ENCODE results near the gene DAGLB. TPM values are rescaled to one million over a fixed set of nuclear protein-coding genes. Genes with fewer than 3 reads are reported as not detected.
"Not testable (repeated sequence)": the region's sequence is repeated elsewhere in the genome, so short reads cannot be mapped to it uniquely, and the experiment has no call there.

DAGLB gene
- total and polyA plus RNA-seq, 7 experiments from 2014 or later, result 10.5 to 44.3 (median 37.7) TPM

GRCh38 chr7:6400243-6401105 lies 47.3 kb downstream of the DAGLB start:
- DNase-seq; intact Hi-C loops (cut with micrococcal nuclease); H3K4me3 Mint-ChIP-seq; ATAC-seq; H3K27me3 Mint-ChIP-seq; H3K27ac ChIP-seq (ENCODE audit: low read depth, low read length); H3K27me3 ChIP-seq (ENCODE audit: control insufficient read depth in 2 of 2, insufficient read depth in 2 of 2, low read length in 2 of 2); H3K9me3 Mint-ChIP-seq; H3K4me1 ChIP-seq (ENCODE audit: control insufficient read depth in 2 of 2, insufficient read depth in 2 of 2, low read length in 2 of 2); H3K9me3 ChIP-seq (ENCODE audit: control insufficient read depth in 2 of 3, low read length in 3 of 3); H3K4me3 ChIP-seq (ENCODE audit: low read length); CTCF ChIA-PET: not testable (repeated sequence)
- H3K4me1 Mint-ChIP-seq, result peaks cover 9 to 38% (median 22%) of the 10 kb centered on the region in 7 donors
- POLR2A ChIA-PET, result interaction anchor here (0.6 kb wide), 1 partner anchor 27 kb away, joined by 3 read pairs; no protein-coding TSS in a partner anchor
- peaks cover 7 to 34% (median 19%) of the 10 kb centered on the region in 5 donors for H3K36me3 Mint-ChIP-seq
- peaks cover 7 to 61% (median 15%) of the 10 kb centered on the region in 3 experiments for H3K36me3 ChIP-seq (ENCODE audit: control insufficient read depth in 2 of 3, insufficient read depth in 3 of 3, low read length in 3 of 3)
- peak overlapping the region in 5 of 9 donors; percentile 25 to 81 (median 47) for H3K27ac Mint-ChIP-seq

DNA sequence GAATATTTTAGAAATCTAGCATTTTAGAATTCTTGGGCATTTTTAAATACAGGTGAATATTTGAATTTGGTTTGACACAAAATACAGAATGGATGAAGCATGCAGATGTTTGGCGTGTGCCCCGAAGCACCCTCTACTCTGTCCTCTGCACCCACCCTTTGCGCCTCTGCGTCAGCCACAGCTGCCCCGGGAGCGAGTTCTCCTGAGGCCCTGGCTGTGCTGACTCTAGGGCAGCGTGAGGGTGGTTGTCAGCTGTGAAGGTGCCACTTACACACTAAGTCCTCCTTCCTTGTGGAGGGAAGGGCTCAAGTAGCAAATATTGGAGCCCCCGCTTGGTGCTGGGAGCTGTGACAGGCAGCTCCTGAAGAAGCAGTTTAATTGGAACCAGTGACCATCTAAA lies 48.4 kb downstream of the DAGLB start:
- H3K36me3 ChIP-seq (ENCODE audit: control insufficient read depth in 2 of 3, insufficient read depth in 3 of 3, low read length in 3 of 3), result peaks cover 7 to 51% (median 15%) of the 10 kb centered on the region in 3 experiments
- intact Hi-C loops (cut with micrococcal nuclease), result no loop called here
- ATAC-seq (no peak), DNase-seq (no peak)
- POLR2A ChIA-PET, result interaction anchor here (0.6 kb wide), 1 partner anchor 26 kb away, joined by 3 read pairs; no protein-coding TSS in a partner anchor
- Mint-ChIP-seq H3K4me3 (no peak overlapping the region), H3K9me3 (peaks cover 0 to under 1% (median 0%) of the 10 kb centered on the region in 11 donors), H3K27ac (peak overlapping the region in 4 of 9 donors; percentile 9 to 79 (median 54)), H3K27me3 (no peaks in the 10 kb centered on the region), H3K4me1 (peaks cover 13 to 46% (median 30%) of the 10 kb centered on the region in 7 donors), H3K36me3 (peaks cover 9 to 30% (median 17%) of the 10 kb centered on the region in 5 donors)
- no peak overlapping the region for H3K27ac ChIP-seq (ENCODE audit: low read depth, low read length)
- H3K27me3 ChIP-seq (ENCODE audit: control insufficient read depth in 2 of 2, insufficient read depth in 2 of 2, low read length in 2 of 2), result no peaks in the 10 kb centered on the region
- no peak overlapping the region for H3K4me3 ChIP-seq (ENCODE audit: low read length)
- no peaks in the 10 kb centered on the region for H3K9me3 ChIP-seq (ENCODE audit: control insufficient read depth in 2 of 3, low read length in 3 of 3)
- CTCF ChIA-PET, result interaction anchor here (0.6 kb wide), 2 partner anchors 18 to 809 kb away, joined by 3 read pairs; no protein-coding TSS in a partner anchor
- no peaks in the 10 kb centered on the region for H3K4me1 ChIP-seq (ENCODE audit: control insufficient read depth in 2 of 2, insufficient read depth in 2 of 2, low read length in 2 of 2)

DNA sequence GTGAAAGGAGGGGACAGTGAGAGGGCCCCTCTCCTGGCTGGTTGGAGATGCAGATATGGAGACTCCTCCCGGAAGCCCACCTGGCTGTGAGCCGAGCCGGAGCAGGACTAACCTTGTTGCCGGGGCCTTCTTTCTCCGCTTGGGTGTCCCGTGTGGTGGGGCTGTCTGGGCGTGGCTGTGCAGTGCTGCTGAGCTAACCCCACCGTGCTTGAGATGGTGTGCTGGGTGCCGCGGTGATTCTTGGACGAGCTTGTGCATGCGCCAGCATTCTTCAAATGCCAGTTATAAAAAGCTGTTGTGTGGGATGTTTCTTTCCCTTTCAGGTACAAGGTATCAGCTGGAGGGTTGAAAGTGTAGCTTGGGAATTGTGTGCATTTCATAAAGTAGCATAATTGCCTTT lies 48.8 kb downstream of the DAGLB start:
- intact Hi-C loops (cut with micrococcal nuclease), result no loop called here
- Histone ChIP-seq H3K27ac (ENCODE audit: low read depth, low read length) (no peak overlapping the region), H3K4me3 (ENCODE audit: low read length) (no peak overlapping the region), H3K9me3 (ENCODE audit: control insufficient read depth in 2 of 3, low read length in 3 of 3) (no peaks in the 10 kb centered on the region), H3K27me3 (ENCODE audit: control insufficient read depth in 2 of 2, insufficient read depth in 2 of 2, low read length in 2 of 2) (no peaks in the 10 kb centered on the region), H3K4me1 (ENCODE audit: control insufficient read depth in 2 of 2, insufficient read depth in 2 of 2, low read length in 2 of 2) (no peaks in the 10 kb centered on the region), H3K36me3 (ENCODE audit: control insufficient read depth in 2 of 3, insufficient read depth in 3 of 3, low read length in 3 of 3) (peaks cover 7 to 50% (median 15%) of the 10 kb centered on the region in 3 experiments)
- Mint-ChIP-seq H3K27ac (peak overlapping the region in 4 of 9 donors; percentile 47 to 79 (median 57)), H3K36me3 (peaks cover 8 to 30% (median 14%) of the 10 kb centered on the region in 5 donors), H3K9me3 (peaks cover 0 to 1% (median 0%) of the 10 kb centered on the region in 11 donors), H3K27me3 (no peaks in the 10 kb centered on the region), H3K4me1 (peaks cover 13 to 50% (median 34%) of the 10 kb centered on the region in 7 donors), H3K4me3 (no peak overlapping the region)
- POLR2A ChIA-PET, result no interaction called here
- ATAC-seq (no peak), DNase-seq (no peak)
- CTCF ChIA-PET, result interaction anchor here (0.6 kb wide), 1 partner anchor 808 kb away, joined by 3 read pairs; no protein-coding TSS in a partner anchor

DNA sequence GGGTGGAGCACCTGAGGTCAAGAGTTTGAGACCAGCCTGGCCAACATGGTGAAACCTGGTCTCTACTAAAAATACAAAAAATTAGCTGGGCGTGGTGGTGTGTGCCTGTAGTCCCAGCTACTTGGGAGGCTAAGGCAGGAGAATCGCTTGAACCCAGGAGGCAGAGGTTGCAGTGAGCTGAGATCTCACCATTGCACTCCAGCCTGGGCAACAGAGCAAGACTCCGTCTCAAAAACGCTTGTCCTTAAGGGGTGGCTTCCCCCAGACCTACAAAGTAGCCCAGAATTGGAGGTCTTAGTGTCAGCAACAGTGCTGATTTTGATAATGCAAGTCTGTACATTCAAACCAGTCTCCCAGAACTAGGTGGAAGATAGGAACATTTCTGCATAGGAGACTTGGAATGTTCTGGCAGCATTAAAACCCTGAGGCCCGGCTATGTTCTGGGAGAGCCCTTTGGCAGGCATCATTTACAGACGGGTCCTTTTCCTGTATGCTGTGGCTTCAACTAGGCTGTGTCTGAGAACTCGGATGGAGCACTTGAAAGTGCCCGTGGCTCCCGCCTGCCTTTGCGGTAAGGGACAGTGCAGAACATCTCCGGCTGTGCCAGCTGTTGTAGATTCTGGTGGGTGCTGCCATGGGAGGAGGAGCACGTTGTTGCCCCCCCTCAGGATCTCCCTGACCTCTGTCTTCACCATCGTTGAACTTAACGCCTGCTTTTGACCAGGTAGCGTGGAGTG lies 49.8 kb downstream of the DAGLB start:
- peak overlapping the region in 4 of 9 donors; percentile 16 to 67 (median 39) for H3K27ac Mint-ChIP-seq
- intact Hi-C loops (cut with micrococcal nuclease); H3K9me3 Mint-ChIP-seq; H3K4me3 ChIP-seq (ENCODE audit: low read length); DNase-seq; H3K4me1 ChIP-seq (ENCODE audit: control insufficient read depth in 2 of 2, insufficient read depth in 2 of 2, low read length in 2 of 2); H3K27ac ChIP-seq (ENCODE audit: low read depth, low read length); H3K4me3 Mint-ChIP-seq; H3K9me3 ChIP-seq (ENCODE audit: control insufficient read depth in 2 of 3, low read length in 3 of 3); H3K27me3 Mint-ChIP-seq; POLR2A ChIA-PET; ATAC-seq; H3K27me3 ChIP-seq (ENCODE audit: control insufficient read depth in 2 of 2, insufficient read depth in 2 of 2, low read length in 2 of 2): not testable (repeated sequence)
- H3K36me3 Mint-ChIP-seq, result peaks cover 4 to 30% (median 11%) of the 10 kb centered on the region in 5 donors
- peaks cover 18 to 61% (median 44%) of the 10 kb centered on the region in 7 donors for H3K4me1 Mint-ChIP-seq
- peaks cover 5 to 46% (median 13%) of the 10 kb centered on the region in 3 experiments for H3K36me3 ChIP-seq (ENCODE audit: control insufficient read depth in 2 of 3, insufficient read depth in 3 of 3, low read length in 3 of 3)
- CTCF ChIA-PET, result interaction anchor here (0.7 kb wide), 1 partner anchor 140 kb away, joined by 3 read pairs; no protein-coding TSS in a partner anchor

GRCh38 chr7:6395898-6396595 lies 51.7 kb downstream of the DAGLB start:
- H3K27me3 Mint-ChIP-seq, result no peaks in the 10 kb centered on the region
- peaks cover 37 to 79% (median 59%) of the 10 kb centered on the region in 7 donors for H3K4me1 Mint-ChIP-seq
- H3K4me3 Mint-ChIP-seq, result peak overlapping the region in 9 of 10 donors; percentile 4 to 68 (median 42)
- Histone ChIP-seq H3K9me3 (ENCODE audit: control insufficient read depth in 2 of 3, low read length in 3 of 3) (no peaks in the 10 kb centered on the region), H3K27ac (ENCODE audit: low read depth, low read length) (peak overlapping the region; percentile 11), H3K4me1 (ENCODE audit: control insufficient read depth in 2 of 2, insufficient read depth in 2 of 2, low read length in 2 of 2) (no peaks in the 10 kb centered on the region), H3K27me3 (ENCODE audit: control insufficient read depth in 2 of 2, insufficient read depth in 2 of 2, low read length in 2 of 2) (no peaks in the 10 kb centered on the region), H3K4me3 (ENCODE audit: low read length) (no peak overlapping the region), H3K36me3 (ENCODE audit: control insufficient read depth in 2 of 3, insufficient read depth in 3 of 3, low read length in 3 of 3) (peaks cover 0 to 47% (median 4%) of the 10 kb centered on the region in 3 experiments)
- H3K9me3 Mint-ChIP-seq, result peaks cover 0 to 1% (median 0%) of the 10 kb centered on the region in 11 donors
- CTCF ChIA-PET, result interaction anchor here (0.7 kb wide), 1 partner anchor 20 kb away, joined by 3 read pairs; no protein-coding TSS in a partner anchor
- intact Hi-C loops (cut with micrococcal nuclease), result no loop called here
- ATAC-seq (peak; percentile 46), DNase-seq (no peak)
- H3K27ac Mint-ChIP-seq, result peak overlapping the region; percentile 40 to 95 (median 84)
- POLR2A ChIA-PET, result no interaction called here
- H3K36me3 Mint-ChIP-seq, result peaks cover 4 to 26% (median 11%) of the 10 kb centered on the region in 5 donors

- ChIA-PET CTCF (no interaction called here), POLR2A (interaction anchor here (0.8 kb wide), 1 partner anchor 46 kb away, joined by 3 read pairs; no protein-coding TSS in a partner anchor)
- peaks cover 0 to 1% (median 0%) of the 10 kb centered on the region in 11 donors for H3K9me3 Mint-ChIP-seq
- H3K36me3 Mint-ChIP-seq, result peaks cover 4 to 26% (median 11%) of the 10 kb centered on the region in 5 donors
- H3K27me3 ChIP-seq (ENCODE audit: control insufficient read depth in 2 of 2, insufficient read depth in 2 of 2, low read length in 2 of 2), result no peaks in the 10 kb centered on the region
- H3K4me1 Mint-ChIP-seq, result peaks cover 39 to 69% (median 57%) of the 10 kb centered on the region in 7 donors
- H3K27me3 Mint-ChIP-seq, result no peaks in the 10 kb centered on the region
- no peak overlapping the region for H3K4me3 Mint-ChIP-seq
- no peak overlapping the region for H3K27ac ChIP-seq (ENCODE audit: low read depth, low read length)
- no peak for DNase-seq
- intact Hi-C loops (cut with micrococcal nuclease), result no loop called here
- no peaks in the 10 kb centered on the region for H3K9me3 ChIP-seq (ENCODE audit: control insufficient read depth in 2 of 3, low read length in 3 of 3)
- H3K27ac Mint-ChIP-seq, result peak overlapping the region in 8 of 9 donors; percentile 17 to 89 (median 82)
- no peak overlapping the region for H3K4me3 ChIP-seq (ENCODE audit: low read length)
- H3K4me1 ChIP-seq (ENCODE audit: control insufficient read depth in 2 of 2, insufficient read depth in 2 of 2, low read length in 2 of 2), result no peaks in the 10 kb centered on the region
- peaks cover 0 to 46% (median 4%) of the 10 kb centered on the region in 3 experiments for H3K36me3 ChIP-seq (ENCODE audit: control insufficient read depth in 2 of 3, insufficient read depth in 3 of 3, low read length in 3 of 3)
- ATAC-seq, result no peak
Measured at GRCh38 chr7:6394114-6394513, 53.6 kb downstream of the DAGLB start.
